K562 (cell line): ENCODE data around the gene PHOX2A. TPM values are rescaled to one million over a fixed set of nuclear protein-coding genes. Genes with fewer than 3 reads are reported as not detected.

Experiments
- ATAC-seq: fragments of 200-7000 bp; cut with Tn5 transposase; 3 replicates; pipeline ENCODE4 v1.9.1; 2020; ENCODE audit warnings: moderate library complexity
- BruUV-seq: library from RNA; stranded (reverse); fragments of 400-500 nt; replicated peaks from 2 replicates; lab custom pipeline; 2021; lab: Mats Ljungman, UMichigan
- CTCF ChIA-PET: fragments of 300-600 bp; formaldehyde crosslinking; extraction: SDS; loops from one replicate; lab custom pipeline; 2021; ENCODE audit warnings: low intra/inter-chr PET ratio; lab: Yijun Ruan, JAX
- POLR2A ChIA-PET: fragments of 300-600, 350-650 bp; sonication (Branson Sonifier 250); formaldehyde crosslinking; extraction: SDS; loops from one replicate; lab custom pipeline; 2021; ENCODE audit warnings: antibody characterized with exemption, inconsistent platforms; lab: Yijun Ruan, JAX
- DNase-seq, 4 experiments: peaks; one replicate each; pipeline versions ENCODE4 v3.0.0 to v3.0.0-alpha.2; 2011 to 2018; ENCODE audit warnings: low spot score in 3 of 4, mixed read lengths in 3 of 4; ENCODE audit errors: extremely low read depth in 1 of 4
- FAIRE-seq: peaks from 2 replicates; lab custom pipeline; 2011; peaks lifted over from hg19 to GRCh38; lab: Jason Lieb, UNC
- H2AFZ ChIP-seq: 2 replicates; pipeline ENCODE4 v1.6.0; 2011; ENCODE audit warnings: low read depth, low read length, control low read depth, inconsistent platforms
- H3K27ac ChIP-seq: fragments of 200-600 bp; 3 replicates; pipeline ENCODE4 v1.8.0; 2011; ENCODE audit warnings: low read depth, mild to moderate bottlenecking, control low read depth, inconsistent platforms, low read length, moderate library complexity, mixed read lengths; ENCODE audit errors: extremely low read depth
- H3K27me3 ChIP-seq, 2 experiments: fragments of 300-600 bp in 1 of 2; 2 replicates in 1 of 2; 3 replicates in 1 of 2; pipeline versions ENCODE4 v1.6.0 to v1.8.0; 2011; ENCODE audit warnings: inconsistent platforms in 2 of 2, low read length in 2 of 2, mild to moderate bottlenecking in 1 of 2, mixed read lengths in 1 of 2, moderate library complexity in 1 of 2; ENCODE audit not compliant: control insufficient read depth in 2 of 2, insufficient read depth in 2 of 2
- H3K36me3 ChIP-seq: fragments of 300-600 bp; 3 replicates; pipeline ENCODE4 v1.8.0; 2011; ENCODE audit warnings: mild to moderate bottlenecking, low read length, inconsistent platforms; ENCODE audit not compliant: control insufficient read depth, insufficient read depth
- H3K4me1 ChIP-seq, 2 experiments: fragments of 200-600 bp in 1 of 2; replicated peaks in 1 of 2; 2 replicates in 1 of 2; 3 replicates in 1 of 2; pipeline versions ENCODE4 v1.5.1 to v1.8.0; 2011; ENCODE audit warnings: inconsistent platforms in 2 of 2, low read length in 2 of 2, mild to moderate bottlenecking in 1 of 2, mixed read lengths in 1 of 2, moderate library complexity in 1 of 2; ENCODE audit not compliant: control insufficient read depth in 2 of 2, insufficient read depth in 2 of 2
- H3K4me2 ChIP-seq: 2 replicates; pipeline ENCODE4 v1.6.1; 2011; ENCODE audit warnings: low read length, control low read depth, inconsistent platforms, mixed read lengths; ENCODE audit not compliant: insufficient read depth
- H3K4me3 ChIP-seq: fragments of 200-600 bp; sonication (generic), shearing (Covaris generic); 2 replicates; pipeline ENCODE4 v1.5.1; 2016; ENCODE audit warnings: control low read depth, inconsistent platforms
- H3K79me2 ChIP-seq: fragments of 200-600 bp; 3 replicates; pipeline ENCODE4 v1.8.0; 2011; ENCODE audit warnings: low read length, inconsistent platforms; ENCODE audit not compliant: control insufficient read depth, insufficient read depth
- H3K9ac ChIP-seq, 2 experiments: 2 replicates each; pipeline versions ENCODE4 v1.6.0 to v1.6.1; 2011; ENCODE audit warnings: low read depth in 2 of 2, low read length in 2 of 2, control low read depth in 1 of 2, inconsistent platforms in 1 of 2, mild to moderate bottlenecking in 1 of 2, mixed read lengths in 1 of 2; ENCODE audit not compliant: insufficient read depth in 1 of 2
- H3K9me1 ChIP-seq: one replicate; pipeline ENCODE4 v1.6.0; 2011; ENCODE audit warnings: inconsistent platforms, mild to moderate bottlenecking, low read length, moderate library complexity; ENCODE audit not compliant: control insufficient read depth, insufficient read depth
- H3K9me3 ChIP-seq: replicated peaks from 2 replicates; pipeline ENCODE4 v1.5.1; 2011; ENCODE audit warnings: low read depth, low read length, inconsistent platforms; ENCODE audit not compliant: control insufficient read depth, insufficient read depth
- H4K20me1 ChIP-seq: replicated peaks from 2 replicates; pipeline ENCODE4 v1.6.1; 2011; ENCODE audit warnings: low read length, inconsistent platforms, mixed read lengths; ENCODE audit not compliant: control insufficient read depth, insufficient read depth
- CEBPB ChIP-seq: fragments of 450-650 bp; IDR thresholded peaks from 2 replicates; pipeline ENCODE4 v1.6.1; 2016; ENCODE audit warnings: missing genetic modification characterization, missing compliant biosample characterization
- ESRRA ChIP-seq: fragments of 450-650 bp; IDR thresholded peaks from 2 replicates; pipeline ENCODE4 v1.6.1; 2014; ENCODE audit warnings: low read depth, mild to moderate bottlenecking, moderate library complexity, borderline replicate concordance
- MAZ ChIP-seq, 2 experiments: fragments of 450-650 bp in 1 of 2; sonication (generic) in 1 of 2; formaldehyde crosslinking; IDR thresholded peaks in 1 of 2; conservative IDR thresholded peaks in 1 of 2; 2 replicates each; pipeline versions ENCODE4 v1.4.0 to v1.5.0; 2020; ENCODE audit warnings: mild to moderate bottlenecking in 1 of 2, missing genetic modification reagents in 1 of 2
- RNF219 ChIP-seq: fragments of 250-450 bp; sonication (Bioruptor Pico); IDR thresholded peaks from 2 replicates; pipeline ENCODE4 v1.5.0; 2022; ENCODE audit warnings: mild to moderate bottlenecking
- WGBS: fragments of 100-300 bp; shearing (Covaris generic); methylation state at CpG from one replicate; pipeline ENCODE4 v1.1.6; 2016; ENCODE audit warnings: low coverage, mixed read lengths; ENCODE audit not compliant: insufficient coverage; ENCODE audit errors: missing lambda C conversion rate; 5-methylcytosine and 5-hydroxymethylcytosine counted together
- in situ Hi-C: fragments of 300-500 bp; cut with MboI; formaldehyde crosslinking; loops from 4 replicates; pipeline ENCODE4 v1.15.0; 2018; ENCODE audit warnings: inconsistent platforms, mixed read lengths
- intact Hi-C: fragments of 100-400 bp; cut with micrococcal nuclease; formaldehyde crosslinking; loops from 2 replicates; pipeline ENCODE4 v1.14.2; 2022
- polyA plus RNA-seq, 8 experiments: library from polyadenylated mRNA; depleted of rRNA in 4 of 8; stranded (reverse) in 5 of 8; unstranded in 3 of 8; fragments of >200 nt; fragmentation: Nextera tagmentation in 2 of 8; fragmentation: Illumina TruSeq in 1 of 8; extraction: Ambion mirVana in 2 of 8; extraction: Trizol in 1 of 8; gene quantifications; 2 replicates each; pipeline versions ENCODE4 v1.2.1 to v1.2.3, GENCODE V29; 2011 to 2014; ENCODE audit warnings: inconsistent platforms in 1 of 8, missing spikeins in 1 of 8
- total RNA-seq, 7 experiments: library from RNA; depleted of rRNA in 6 of 7; stranded (reverse); fragments of >200 nt in 6 of 7; fragmentation: Illumina TruSeq in 2 of 7; extraction: Trizol in 2 of 7; gene quantifications; 2 replicates each; pipeline versions ENCODE4 v1.2.1 to v1.2.3, GENCODE V29; 2011 to 2021; ENCODE audit warnings: low replicate concordance in 1 of 7
- TF ChIP-seq, protein P1 (sequence below): fragments of 250-450 bp; sonication (Bioruptor Pico); IDR thresholded peaks from 2 replicates; pipeline ENCODE4 v1.5.1; 2021; ENCODE audit warnings: mild to moderate bottlenecking
- TF ChIP-seq, protein P2 (sequence below): sonication (generic); formaldehyde crosslinking; IDR thresholded peaks from 2 replicates; pipeline ENCODE4 v1.8.0; 2023; ENCODE audit warnings: mild to moderate bottlenecking, missing genetic modification reagents
- TF ChIP-seq, protein P3 (sequence below): IDR thresholded peaks from 3 replicates; pipeline ENCODE4 v1.6.1; 2011; ENCODE audit warnings: borderline replicate concordance, mild to moderate bottlenecking; ENCODE audit not compliant: insufficient read length, insufficient read depth

Gene PHOX2A
- total and polyA plus RNA-seq, 9 of the 15 experiments (the other 6 are each of a cell fraction or from before 2014, with no cell fraction given) = not detected

DNA sequence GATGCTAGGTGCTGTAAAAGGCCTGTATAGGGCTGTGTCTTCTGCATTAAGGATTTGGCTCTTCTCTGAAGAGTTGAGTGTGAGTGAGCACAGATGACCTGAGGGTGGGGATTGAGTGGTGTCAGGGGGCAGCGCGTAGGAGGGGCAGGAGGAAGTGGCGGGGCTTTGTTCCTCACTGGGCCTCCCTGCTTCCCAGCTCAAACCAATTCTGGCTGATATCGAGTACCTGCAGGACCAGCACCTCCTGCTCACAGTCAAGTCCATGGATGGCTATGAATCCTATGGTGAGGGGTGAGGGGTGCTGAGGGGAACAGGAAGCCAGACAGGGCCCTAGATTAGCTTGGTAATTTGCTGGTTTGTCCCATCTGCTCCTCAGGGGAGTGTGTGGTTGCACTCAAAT, 9.1 kb downstream of the PHOX2A start:
- H3K4me3 ChIP-seq = no peak overlapping the region
- 89% methylated on average over 4 of the region's 4 CpGs for WGBS
- FAIRE-seq (no peak), ATAC-seq (no peak), DNase-seq (no peak)
- H3K9me1 ChIP-seq = no peaks in the 10 kb centered on the region
- H3K9me3 ChIP-seq = no peaks in the 10 kb centered on the region
- in situ Hi-C loops = no loop called here
- no TSS peak for BruUV-seq
- H3K36me3 ChIP-seq = peaks cover 88% of the 10 kb centered on the region
- intact Hi-C loops = loop anchor here (5.0 kb wide), 2 partner anchors 53 to 197 kb away; partner anchors contain the start of gene CLPB
- no peak overlapping the region for H3K9ac ChIP-seq
- no peaks in the 10 kb centered on the region for H3K79me2 ChIP-seq
- H3K4me2 ChIP-seq = no peak overlapping the region
- ChIA-PET CTCF (no interaction called here), POLR2A (interaction anchor here (0.6 to 2.8 kb wide), 5 partner anchors 10 to 196 kb away, joined by 3 to 9 read pairs (median 4); partner anchors contain the start of gene INPPL1)
- no peak overlapping the region for H3K27ac ChIP-seq
- no peaks in the 10 kb centered on the region for H4K20me1 ChIP-seq
- H3K27me3 ChIP-seq = no peaks in the 10 kb centered on the region
- peaks cover 0 to 24% of the 10 kb centered on the region in 2 experiments; a peak in 2 of 5 replicates for H3K4me1 ChIP-seq
- H2AFZ ChIP-seq = no peak overlapping the region
- TF ChIP-seq, protein P1, sequence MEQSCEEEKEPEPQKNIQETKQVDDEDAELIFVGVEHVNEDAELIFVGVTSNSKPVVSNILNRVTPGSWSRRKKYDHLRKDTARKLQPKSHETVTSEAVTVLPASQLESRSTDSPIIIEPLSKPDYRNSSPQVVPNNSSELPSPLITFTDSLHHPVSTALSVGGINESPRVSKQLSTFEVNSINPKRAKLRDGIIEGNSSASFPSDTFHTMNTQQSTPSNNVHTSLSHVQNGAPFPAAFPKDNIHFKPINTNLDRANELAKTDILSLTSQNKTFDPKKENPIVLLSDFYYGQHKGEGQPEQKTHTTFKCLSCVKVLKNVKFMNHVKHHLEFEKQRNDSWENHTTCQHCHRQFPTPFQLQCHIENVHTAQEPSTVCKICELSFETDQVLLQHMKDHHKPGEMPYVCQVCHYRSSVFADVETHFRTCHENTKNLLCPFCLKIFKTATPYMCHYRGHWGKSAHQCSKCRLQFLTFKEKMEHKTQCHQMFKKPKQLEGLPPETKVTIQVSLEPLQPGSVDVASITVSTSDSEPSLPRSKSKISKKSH (CRISPR knock-in tag) = no peak
- TF ChIP-seq RNF219 (CRISPR knock-in tag) = no peak
- no peak for TF ChIP-seq CEBPB (tag)
- TF ChIP-seq, protein P2, sequence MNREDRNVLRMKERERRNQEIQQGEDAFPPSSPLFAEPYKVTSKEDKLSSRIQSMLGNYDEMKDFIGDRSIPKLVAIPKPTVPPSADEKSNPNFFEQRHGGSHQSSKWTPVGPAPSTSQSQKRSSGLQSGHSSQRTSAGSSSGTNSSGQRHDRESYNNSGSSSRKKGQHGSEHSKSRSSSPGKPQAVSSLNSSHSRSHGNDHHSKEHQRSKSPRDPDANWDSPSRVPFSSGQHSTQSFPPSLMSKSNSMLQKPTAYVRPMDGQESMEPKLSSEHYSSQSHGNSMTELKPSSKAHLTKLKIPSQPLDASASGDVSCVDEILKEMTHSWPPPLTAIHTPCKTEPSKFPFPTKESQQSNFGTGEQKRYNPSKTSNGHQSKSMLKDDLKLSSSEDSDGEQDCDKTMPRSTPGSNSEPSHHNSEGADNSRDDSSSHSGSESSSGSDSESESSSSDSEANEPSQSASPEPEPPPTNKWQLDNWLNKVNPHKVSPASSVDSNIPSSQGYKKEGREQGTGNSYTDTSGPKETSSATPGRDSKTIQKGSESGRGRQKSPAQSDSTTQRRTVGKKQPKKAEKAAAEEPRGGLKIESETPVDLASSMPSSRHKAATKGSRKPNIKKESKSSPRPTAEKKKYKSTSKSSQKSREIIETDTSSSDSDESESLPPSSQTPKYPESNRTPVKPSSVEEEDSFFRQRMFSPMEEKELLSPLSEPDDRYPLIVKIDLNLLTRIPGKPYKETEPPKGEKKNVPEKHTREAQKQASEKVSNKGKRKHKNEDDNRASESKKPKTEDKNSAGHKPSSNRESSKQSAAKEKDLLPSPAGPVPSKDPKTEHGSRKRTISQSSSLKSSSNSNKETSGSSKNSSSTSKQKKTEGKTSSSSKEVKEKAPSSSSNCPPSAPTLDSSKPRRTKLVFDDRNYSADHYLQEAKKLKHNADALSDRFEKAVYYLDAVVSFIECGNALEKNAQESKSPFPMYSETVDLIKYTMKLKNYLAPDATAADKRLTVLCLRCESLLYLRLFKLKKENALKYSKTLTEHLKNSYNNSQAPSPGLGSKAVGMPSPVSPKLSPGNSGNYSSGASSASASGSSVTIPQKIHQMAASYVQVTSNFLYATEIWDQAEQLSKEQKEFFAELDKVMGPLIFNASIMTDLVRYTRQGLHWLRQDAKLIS (CRISPR knock-in tag) = no peak
- TF ChIP-seq, protein P3, sequence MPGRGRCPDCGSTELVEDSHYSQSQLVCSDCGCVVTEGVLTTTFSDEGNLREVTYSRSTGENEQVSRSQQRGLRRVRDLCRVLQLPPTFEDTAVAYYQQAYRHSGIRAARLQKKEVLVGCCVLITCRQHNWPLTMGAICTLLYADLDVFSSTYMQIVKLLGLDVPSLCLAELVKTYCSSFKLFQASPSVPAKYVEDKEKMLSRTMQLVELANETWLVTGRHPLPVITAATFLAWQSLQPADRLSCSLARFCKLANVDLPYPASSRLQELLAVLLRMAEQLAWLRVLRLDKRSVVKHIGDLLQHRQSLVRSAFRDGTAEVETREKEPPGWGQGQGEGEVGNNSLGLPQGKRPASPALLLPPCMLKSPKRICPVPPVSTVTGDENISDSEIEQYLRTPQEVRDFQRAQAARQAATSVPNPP = no peak
- no peak for TF ChIP-seq MAZ (CRISPR knock-in tag; conservative IDR thresholded peaks at IDR 0.05 in 1 of 2, IDR thresholded peaks at IDR 0.05 in 1 of 2)
- no peak for TF ChIP-seq ESRRA
